Neural cell (in vitro differentiated cells): ENCODE measurements around the gene TRAPPC3. TPM values are rescaled to one million over a fixed set of nuclear protein-coding genes. Genes with fewer than 3 reads are reported as not detected.

Experiments
- H2AFZ ChIP-seq: fragments of 200-600, 300-800 bp; sonication (generic), shearing (Covaris generic); 2 replicates; pipeline ENCODE4 v1.6.0; 2014; ENCODE audit warnings: low read depth, mild to moderate bottlenecking, antibody characterized with exemption, low read length, moderate library complexity
- H3F3A ChIP-seq: fragments of 200-600 bp; shearing (Covaris generic); 2 replicates; pipeline ENCODE4 v1.6.1; 2016; ENCODE audit warnings: mild to moderate bottlenecking, moderate library complexity, mixed read lengths, antibody characterized with exemption, low read length; ENCODE audit not compliant: insufficient read depth, poor library complexity, severe bottlenecking
- H3K27ac ChIP-seq: fragments of 200-600, 300-800 bp; sonication (generic), shearing (Covaris generic); 2 replicates; pipeline ENCODE4 v1.5.1; 2014; ENCODE audit warnings: mild to moderate bottlenecking, low read length, moderate library complexity
- H3K27me3 ChIP-seq: fragments of 300-800, 200-600 bp; sonication (generic), shearing (Covaris generic); 2 replicates; pipeline ENCODE4 v1.6.0; 2014; ENCODE audit warnings: mild to moderate bottlenecking, low read depth, low read length, moderate library complexity; ENCODE audit not compliant: insufficient read depth
- H3K36me3 ChIP-seq: fragments of 300-800, 200-600 bp; sonication (generic), shearing (Covaris generic); 2 replicates; pipeline ENCODE4 v1.5.1; 2014; ENCODE audit warnings: mild to moderate bottlenecking, antibody characterized with exemption, low read length, moderate library complexity; ENCODE audit not compliant: insufficient read depth
- H3K4me2 ChIP-seq: fragments of 300-800, 200-600 bp; sonication (generic), shearing (Covaris generic); 2 replicates; pipeline ENCODE4 v1.6.0; 2014; ENCODE audit warnings: mild to moderate bottlenecking, low read length
- H3K4me3 ChIP-seq: fragments of 300-800, 200-600 bp; sonication (generic), shearing (Covaris generic); 2 replicates; pipeline ENCODE4 v1.5.1; 2014; ENCODE audit warnings: mild to moderate bottlenecking, low read length, moderate library complexity
- H3K79me2 ChIP-seq: fragments of 200-600 bp; shearing (Covaris generic); replicated peaks from 2 replicates; pipeline ENCODE4 v1.6.0; 2014; ENCODE audit warnings: mild to moderate bottlenecking, low read length, moderate library complexity; ENCODE audit not compliant: insufficient read depth
- H3K9ac ChIP-seq: fragments of 300-800, 200-600 bp; sonication (generic), shearing (Covaris generic); 2 replicates; pipeline ENCODE4 v1.6.1; 2016; ENCODE audit warnings: mild to moderate bottlenecking, low read length, mixed read lengths
- H3K9me2 ChIP-seq: fragments of 200-600 bp; shearing (Covaris generic); 2 replicates; pipeline ENCODE4 v1.6.1; 2016; ENCODE audit warnings: mild to moderate bottlenecking, low read length, mixed read lengths; ENCODE audit not compliant: insufficient read depth
- H3K9me3 ChIP-seq: fragments of 200-600, 300-800 bp; sonication (generic), shearing (Covaris generic); 2 replicates; pipeline ENCODE4 v1.6.1; 2016; ENCODE audit warnings: mild to moderate bottlenecking, mixed run types, low read length, moderate library complexity, mixed read lengths
- H4K20me1 ChIP-seq: fragments of 200-600 bp; shearing (Covaris generic); 2 replicates; pipeline ENCODE4 v1.6.1; 2016; ENCODE audit warnings: mild to moderate bottlenecking, mixed run types; ENCODE audit not compliant: insufficient read depth
- CTCF ChIP-seq: fragments of 450-650 bp; IDR thresholded peaks from 2 replicates; pipeline ENCODE4 v1.5.1; 2014; ENCODE audit warnings: antibody characterized with exemption, mild to moderate bottlenecking, moderate library complexity; ENCODE audit not compliant: poor library complexity, severe bottlenecking
- EP300 ChIP-seq: fragments of 450-650 bp; conservative IDR thresholded peaks from 2 replicates; pipeline ENCODE4 v1.6.1; 2014; ENCODE audit warnings: antibody characterized with exemption, mild to moderate bottlenecking, moderate library complexity; ENCODE audit not compliant: poor library complexity, severe bottlenecking
- EZH2 ChIP-seq: fragments of 200-600, 300-800 bp; shearing (Covaris generic), sonication (generic); IDR thresholded peaks from 2 replicates; pipeline ENCODE4 v1.6.1; 2014; ENCODE audit warnings: antibody characterized with exemption, low read length, borderline replicate concordance, mild to moderate bottlenecking; ENCODE audit not compliant: insufficient read depth, poor library complexity, severe bottlenecking
- MXI1 ChIP-seq: fragments of 450-650 bp; conservative IDR thresholded peaks from 2 replicates; pipeline ENCODE4 v1.6.1; 2014; ENCODE audit warnings: antibody characterized with exemption, mild to moderate bottlenecking; ENCODE audit not compliant: poor library complexity, severe bottlenecking
- POLR2AphosphoS5 ChIP-seq: IDR thresholded peaks from 2 replicates; pipeline ENCODE4 v1.6.1; 2012
- RAD21 ChIP-seq: fragments of 450-650 bp; conservative IDR thresholded peaks from 2 replicates; pipeline ENCODE4 v1.6.1; 2014; ENCODE audit warnings: antibody characterized with exemption, mild to moderate bottlenecking, moderate library complexity
- REST ChIP-seq: IDR thresholded peaks from 2 replicates; pipeline ENCODE4 v1.6.1; 2012; ENCODE audit warnings: borderline replicate concordance
- SMC3 ChIP-seq: fragments of 450-650 bp; conservative IDR thresholded peaks from 2 replicates; pipeline ENCODE4 v1.6.1; 2014; ENCODE audit warnings: antibody characterized with exemption, mild to moderate bottlenecking, moderate library complexity; ENCODE audit not compliant: poor library complexity
- TAF1 ChIP-seq: IDR thresholded peaks from 2 replicates; pipeline ENCODE4 v1.6.1; 2012; ENCODE audit warnings: low read depth
- polyA plus RNA-seq: library from polyadenylated mRNA; depleted of rRNA; stranded (reverse); fragments of >200 nt; gene quantifications from 2 replicates; pipeline ENCODE4 v1.2.3, GENCODE V29; 2014

The TRAPPC3 gene
- polyA plus RNA-seq, 1 donor from 2014 or later, result 278 TPM

GRCh38 chr1:36172983-36173382 lies 23.7 kb upstream of the TRAPPC3 start:
- Histone ChIP-seq H3K36me3 (peaks cover 7% of the 10 kb centered on the region), H2AFZ (no peak overlapping the region), H3K9ac (no peak overlapping the region), H3K4me2 (no peak overlapping the region), H4K20me1 (peaks cover 8% of the 10 kb centered on the region), H3K27ac (no peak overlapping the region), H3K27me3 (no peaks in the 10 kb centered on the region), H3K9me3 (no peaks in the 10 kb centered on the region), H3F3A (no peaks in the 10 kb centered on the region), H3K79me2 (peaks cover 14% of the 10 kb centered on the region), H3K9me2 (no peaks in the 10 kb centered on the region), H3K4me3 (no peak overlapping the region)
- TF ChIP-seq REST (no peak), CTCF (no peak), SMC3 (no peak), POLR2AphosphoS5 (no peak), MXI1 (no peak), EP300 (no peak), RAD21 (no peak), TAF1 (no peak), EZH2 (no peak)

- peaks cover 19% of the 10 kb centered on the region for H3K79me2 ChIP-seq
- H3K4me2 ChIP-seq, result no peak overlapping the region
- no peak overlapping the region for H3K27ac ChIP-seq
- H3F3A ChIP-seq, result no peaks in the 10 kb centered on the region
- no peaks in the 10 kb centered on the region for H3K9me3 ChIP-seq
- no peak overlapping the region for H3K4me3 ChIP-seq
- H3K9me2 ChIP-seq, result no peaks in the 10 kb centered on the region
- H3K36me3 ChIP-seq, result peaks cover 7% of the 10 kb centered on the region
- H4K20me1 ChIP-seq, result peaks cover 8% of the 10 kb centered on the region
- H2AFZ ChIP-seq, result no peak overlapping the region
- no peak for TF ChIP-seq EP300
- no peak for TF ChIP-seq EZH2
- no peak for TF ChIP-seq POLR2AphosphoS5
- no peak for TF ChIP-seq RAD21
- TF ChIP-seq SMC3, result no peak
- no peak for TF ChIP-seq REST
- no peak for TF ChIP-seq TAF1
- TF ChIP-seq CTCF, result no peak
- TF ChIP-seq MXI1, result no peak
- H3K9ac ChIP-seq, result no peak overlapping the region
- no peaks in the 10 kb centered on the region for H3K27me3 ChIP-seq
Observed at GRCh38 chr1:36172017-36172747, 22.9 kb upstream of the TRAPPC3 start.
